Measurements from ENCODE around the gene RANGRF.

DNA sequence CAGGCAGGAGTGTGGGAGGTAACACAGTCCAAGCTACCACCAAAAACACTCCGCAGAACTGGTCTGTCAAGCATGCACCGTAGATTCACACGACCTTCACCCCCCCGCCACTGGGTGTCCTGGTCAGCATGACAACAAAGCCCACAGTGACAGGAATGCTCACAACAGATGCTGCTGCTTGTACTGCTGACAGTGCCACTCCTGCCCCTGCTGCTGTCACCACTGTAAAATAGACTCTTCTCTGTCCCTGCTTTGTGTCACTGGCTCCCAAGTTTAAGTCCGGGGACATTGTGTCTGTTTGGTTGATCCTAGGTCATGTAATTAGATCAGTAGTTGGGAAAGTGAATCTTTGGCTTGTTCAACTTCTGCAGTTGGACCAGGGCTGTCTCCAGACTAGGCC lies 44.2 kb downstream of the RANGRF start:
- TF ChIP-seq ELF1 (tag; IDR thresholded peaks at IDR 0.05) (no peak), HNRNPK (IDR thresholded peaks at IDR 0.05; ENCODE audit: low read depth, low read length, poor library complexity, severe bottlenecking) (no peak)

Data from K562 (cell line).